GM19193 (cell line): ENCODE results near the gene MRPL20.

Experiments
- POLR2A ChIP-seq: IDR thresholded peaks from 4 replicates; pipeline ENCODE4 v1.6.1; 2011; ENCODE audit not compliant: insufficient read depth, insufficient read length; ENCODE audit errors: extremely low read depth

MRPL20 gene

GRCh38 chr1:1377540-1378205, 29.4 kb downstream of the MRPL20 start:
- no peak for TF ChIP-seq POLR2A

- TF ChIP-seq POLR2A, result no peak
These were observed 30.4 kb downstream of the MRPL20 start for GRCh38 chr1:1376551-1377226.

GRCh38 chr1:1374929-1375662, 32.0 kb downstream of the MRPL20 start, which contains the start of gene AURKAIP1:
AURKAIP1 (minus strand) TSS chr1:1375207; CDS start chr1:1374756, 451 bp downstream.
- peak; percentile 63 for TF ChIP-seq POLR2A

GRCh38 chr1:1374589-1374928, 32.5 kb downstream of the MRPL20 start:
- TF ChIP-seq POLR2A, result no peak

- TF ChIP-seq POLR2A, result no peak
These were observed 33.1 kb downstream of the MRPL20 start for GRCh38 chr1:1373815-1374588.

- no peak for TF ChIP-seq POLR2A
These were observed 33.9 kb downstream of the MRPL20 start for GRCh38 chr1:1373051-1373814.

- TF ChIP-seq POLR2A, result no peak
These were observed 35.1 kb downstream of the MRPL20 start for GRCh38 chr1:1371746-1372711.

- no peak for TF ChIP-seq POLR2A
These were observed 35.7 kb downstream of the MRPL20 start for GRCh38 chr1:1371364-1371745.

GRCh38 chr1:1370771-1371300, 36.3 kb downstream of the MRPL20 start:
- TF ChIP-seq POLR2A, result no peak

GRCh38 chr1:1367315-1367714, 39.8 kb downstream of the MRPL20 start:
- TF ChIP-seq POLR2A, result no peak

- no peak for TF ChIP-seq POLR2A
These were observed 40.4 kb downstream of the MRPL20 start for GRCh38 chr1:1366699-1367066.

- no peak for TF ChIP-seq POLR2A
These were observed 41.0 kb downstream of the MRPL20 start for GRCh38 chr1:1365875-1366698.
